ENCODE data around the gene PPP3CA. TPM values are rescaled to one million over a fixed set of nuclear protein-coding genes. Genes with fewer than 3 reads are reported as not detected.
"Not testable (repeated sequence)": the region's sequence is repeated elsewhere in the genome, so short reads cannot be mapped to it uniquely, and the experiment has no call there.

Gene PPP3CA
- total and polyA plus RNA-seq, 7 experiments from 2014 or later: 2.9 to 30.9 (median 16.9) TPM

DNA sequence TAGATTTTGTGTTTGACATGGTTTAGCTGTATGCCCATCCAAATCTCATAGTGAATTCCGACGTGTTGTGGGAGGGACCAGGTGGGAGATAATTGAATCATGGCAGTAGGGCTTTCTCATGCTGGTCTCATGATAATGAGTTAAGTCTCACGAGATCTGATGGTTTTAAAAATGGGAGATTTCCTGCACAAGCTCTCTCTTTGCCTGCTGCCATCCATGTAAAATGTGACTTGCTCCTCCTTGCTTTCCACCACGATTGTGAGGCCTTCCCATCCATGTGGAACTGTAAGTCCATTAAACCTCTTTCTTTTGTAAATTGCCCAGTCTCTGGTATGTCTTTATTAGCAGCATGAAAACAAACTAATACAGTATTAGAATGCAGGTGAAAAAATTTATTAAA is 164.6 kb downstream of the PPP3CA start:
- POLR2A ChIA-PET; CTCF ChIA-PET; H3K36me3 ChIP-seq (ENCODE audit: control insufficient read depth in 2 of 3, insufficient read depth in 3 of 3, low read length in 3 of 3); DNase-seq; H3K27ac ChIP-seq (ENCODE audit: low read depth, low read length); H3K9me3 ChIP-seq (ENCODE audit: control insufficient read depth in 2 of 3, low read length in 3 of 3); H3K4me1 ChIP-seq (ENCODE audit: control insufficient read depth in 2 of 2, insufficient read depth in 2 of 2, low read length in 2 of 2); H3K27me3 Mint-ChIP-seq; intact Hi-C loops (cut with micrococcal nuclease); H3K27me3 ChIP-seq (ENCODE audit: control insufficient read depth in 2 of 2, insufficient read depth in 2 of 2, low read length in 2 of 2); H3K4me3 Mint-ChIP-seq; H3K27ac Mint-ChIP-seq; ATAC-seq; H3K4me3 ChIP-seq (ENCODE audit: low read length): not testable (repeated sequence)
- Mint-ChIP-seq H3K9me3 (peaks cover 0 to 12% (median 0%) of the 10 kb centered on the region in 11 donors), H3K4me1 (peaks cover 0 to 16% (median 10%) of the 10 kb centered on the region in 7 donors), H3K36me3 (peaks cover 6 to 28% (median 18%) of the 10 kb centered on the region in 5 donors)

- no peak overlapping the region for H3K27ac Mint-ChIP-seq
- intact Hi-C loops (cut with micrococcal nuclease): no loop called here
- H3K36me3 Mint-ChIP-seq: peaks cover 6 to 21% (median 16%) of the 10 kb centered on the region in 5 donors
- no peaks in the 10 kb centered on the region for H3K27me3 Mint-ChIP-seq
- H3K27me3 ChIP-seq (ENCODE audit: control insufficient read depth in 2 of 2, insufficient read depth in 2 of 2, low read length in 2 of 2): no peaks in the 10 kb centered on the region
- no peak overlapping the region for H3K27ac ChIP-seq (ENCODE audit: low read depth, low read length)
- H3K36me3 ChIP-seq (ENCODE audit: control insufficient read depth in 2 of 3, insufficient read depth in 3 of 3, low read length in 3 of 3): no peaks in the 10 kb centered on the region
- peaks cover 0 to 11% (median 0%) of the 10 kb centered on the region in 11 donors for H3K9me3 Mint-ChIP-seq
- ATAC-seq (no peak), DNase-seq (no peak)
- H3K4me1 Mint-ChIP-seq: peaks cover 0 to 15% (median 10%) of the 10 kb centered on the region in 7 donors
- peaks cover 0 to 3% of the 10 kb centered on the region in 2 donors for H3K4me1 ChIP-seq (ENCODE audit: control insufficient read depth in 2 of 2, insufficient read depth in 2 of 2, low read length in 2 of 2)
- ChIA-PET CTCF (no interaction called here), POLR2A (no interaction called here)
- no peak overlapping the region for H3K4me3 Mint-ChIP-seq
- no peaks in the 10 kb centered on the region for H3K9me3 ChIP-seq (ENCODE audit: control insufficient read depth in 2 of 3, low read length in 3 of 3)
- no peak overlapping the region for H3K4me3 ChIP-seq (ENCODE audit: low read length)
Measured at GRCh38 chr4:101178731-101179130, 168.6 kb downstream of the PPP3CA start.

DNA sequence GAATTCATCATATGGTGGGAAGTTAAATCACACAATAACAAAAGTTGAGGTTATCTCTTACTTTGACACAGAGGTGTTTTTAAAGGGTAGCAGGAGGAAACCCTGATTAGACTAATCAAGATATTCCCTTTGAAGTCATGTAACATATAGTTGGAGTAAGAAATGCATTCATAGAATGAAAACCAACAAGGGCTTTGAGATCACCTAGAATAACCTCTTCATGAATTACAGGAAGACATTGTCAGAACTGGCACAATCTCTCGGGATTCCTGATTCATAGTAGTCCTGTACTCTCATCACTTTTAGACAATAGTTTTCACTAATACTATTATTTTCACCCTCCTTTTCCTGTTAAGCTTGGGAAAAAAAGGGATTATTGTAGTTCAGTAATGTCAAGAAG is 170.2 kb downstream of the PPP3CA start:
- Mint-ChIP-seq H3K36me3 (peaks cover 0 to 7% (median 2%) of the 10 kb centered on the region in 5 donors), H3K27me3 (no peaks in the 10 kb centered on the region), H3K4me3 (no peak overlapping the region), H3K27ac (no peak overlapping the region), H3K4me1 (peaks cover 4 to 15% (median 10%) of the 10 kb centered on the region in 7 donors), H3K9me3 (peaks cover 0 to 2% (median 0%) of the 10 kb centered on the region in 11 donors)
- no peak overlapping the region for H3K27ac ChIP-seq (ENCODE audit: low read depth, low read length)
- ATAC-seq (no peak), DNase-seq (no peak)
- intact Hi-C loops (cut with micrococcal nuclease): no loop called here
- ChIA-PET CTCF (no interaction called here), POLR2A (no interaction called here)
- peaks cover 0 to 3% of the 10 kb centered on the region in 2 donors for H3K4me1 ChIP-seq (ENCODE audit: control insufficient read depth in 2 of 2, insufficient read depth in 2 of 2, low read length in 2 of 2)
- H3K36me3 ChIP-seq (ENCODE audit: control insufficient read depth in 2 of 3, insufficient read depth in 3 of 3, low read length in 3 of 3): no peaks in the 10 kb centered on the region
- H3K9me3 ChIP-seq (ENCODE audit: control insufficient read depth in 2 of 3, low read length in 3 of 3): no peaks in the 10 kb centered on the region
- H3K27me3 ChIP-seq (ENCODE audit: control insufficient read depth in 2 of 2, insufficient read depth in 2 of 2, low read length in 2 of 2): no peaks in the 10 kb centered on the region
- no peak overlapping the region for H3K4me3 ChIP-seq (ENCODE audit: low read length)

GRCh38 chr4:101175896-101176676 is 171.2 kb downstream of the PPP3CA start:
- Mint-ChIP-seq H3K4me3 (no peak overlapping the region), H3K9me3 (no peaks in the 10 kb centered on the region), H3K27me3 (no peaks in the 10 kb centered on the region), H3K4me1 (peaks cover 4 to 15% (median 10%) of the 10 kb centered on the region in 7 donors), H3K27ac (no peak overlapping the region), H3K36me3 (no peaks in the 10 kb centered on the region)
- Histone ChIP-seq H3K4me3 (ENCODE audit: low read length) (no peak overlapping the region), H3K9me3 (ENCODE audit: control insufficient read depth in 2 of 3, low read length in 3 of 3) (no peaks in the 10 kb centered on the region), H3K4me1 (ENCODE audit: control insufficient read depth in 2 of 2, insufficient read depth in 2 of 2, low read length in 2 of 2) (peaks cover 0 to 3% of the 10 kb centered on the region in 2 donors), H3K36me3 (ENCODE audit: control insufficient read depth in 2 of 3, insufficient read depth in 3 of 3, low read length in 3 of 3) (no peaks in the 10 kb centered on the region), H3K27me3 (ENCODE audit: control insufficient read depth in 2 of 2, insufficient read depth in 2 of 2, low read length in 2 of 2) (no peaks in the 10 kb centered on the region), H3K27ac (ENCODE audit: low read depth, low read length) (no peak overlapping the region)
- ATAC-seq (no peak), DNase-seq (no peak)
- ChIA-PET POLR2A (interaction anchor here (0.6 kb wide), 1 partner anchor 18 kb away, joined by 4 read pairs; no protein-coding TSS in a partner anchor), CTCF (no interaction called here)
- intact Hi-C loops (cut with micrococcal nuclease): no loop called here

DNA sequence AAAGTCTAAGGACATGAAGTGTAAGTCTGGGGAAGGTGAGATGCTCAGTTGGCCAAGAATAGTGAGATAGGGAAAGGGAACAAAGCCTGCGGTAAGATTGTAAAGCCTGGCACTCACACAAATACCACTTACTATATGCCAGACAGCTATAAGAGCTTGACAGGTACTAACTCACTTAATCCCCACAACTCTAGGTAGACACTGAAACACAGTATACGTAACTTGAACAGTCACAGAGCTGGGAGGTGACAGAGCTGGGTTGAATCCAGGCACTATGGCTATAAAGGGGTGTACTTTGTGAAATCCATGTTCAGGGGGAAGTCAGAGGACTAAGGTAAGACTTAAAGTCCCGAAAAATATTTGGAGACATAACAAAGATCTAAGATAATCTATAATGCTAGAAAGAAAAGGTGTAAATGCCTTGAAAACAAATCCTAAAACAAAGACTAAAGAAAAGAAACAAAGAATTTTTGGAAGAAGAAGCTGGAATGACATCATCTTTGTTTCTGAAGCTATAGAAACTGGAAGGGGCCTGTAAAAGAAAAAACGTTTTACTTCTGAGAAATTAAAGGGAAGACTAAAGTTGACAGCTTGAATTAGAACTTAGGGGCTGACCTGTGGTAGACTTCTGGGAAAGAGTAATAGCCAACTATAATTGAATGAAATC is 172.5 kb downstream of the PPP3CA start:
- Mint-ChIP-seq H3K4me3 (no peak overlapping the region), H3K4me1 (peaks cover 4 to 15% (median 10%) of the 10 kb centered on the region in 7 donors), H3K27me3 (no peaks in the 10 kb centered on the region), H3K36me3 (no peaks in the 10 kb centered on the region), H3K27ac (no peak overlapping the region), H3K9me3 (no peaks in the 10 kb centered on the region)
- intact Hi-C loops (cut with micrococcal nuclease): no loop called here
- ChIA-PET POLR2A (no interaction called here), CTCF (interaction anchor here (0.7 kb wide), 1 partner anchor 14 kb away, joined by 4 read pairs; no protein-coding TSS in a partner anchor)
- Histone ChIP-seq H3K27me3 (ENCODE audit: control insufficient read depth in 2 of 2, insufficient read depth in 2 of 2, low read length in 2 of 2) (no peaks in the 10 kb centered on the region), H3K27ac (ENCODE audit: low read depth, low read length) (no peak overlapping the region), H3K4me3 (ENCODE audit: low read length) (no peak overlapping the region), H3K36me3 (ENCODE audit: control insufficient read depth in 2 of 3, insufficient read depth in 3 of 3, low read length in 3 of 3) (no peaks in the 10 kb centered on the region), H3K9me3 (ENCODE audit: control insufficient read depth in 2 of 3, low read length in 3 of 3) (no peaks in the 10 kb centered on the region), H3K4me1 (ENCODE audit: control insufficient read depth in 2 of 2, insufficient read depth in 2 of 2, low read length in 2 of 2) (peaks cover 0 to 3% of the 10 kb centered on the region in 2 donors)
- no peak for DNase-seq
- ATAC-seq: no peak

DNA sequence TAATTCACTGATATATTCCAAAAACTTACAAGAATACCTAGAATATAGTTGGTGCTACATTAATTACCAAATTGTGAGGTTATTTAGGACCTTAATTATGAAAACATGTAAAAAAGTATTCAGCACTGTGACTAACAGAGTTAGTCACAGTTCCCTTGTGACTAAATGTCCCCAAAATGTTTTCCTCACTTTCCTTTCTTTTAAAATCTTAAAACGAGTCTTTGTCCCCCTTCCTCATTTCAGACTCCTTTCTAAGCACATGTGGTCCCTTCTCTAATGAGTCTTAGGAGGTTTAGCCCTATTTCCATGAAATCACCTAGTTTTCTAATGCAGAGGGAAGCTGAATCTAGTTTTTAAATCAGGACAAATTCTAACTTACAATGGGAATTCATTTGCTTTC is 175.0 kb downstream of the PPP3CA start:
- DNase-seq: no peak
- Histone ChIP-seq H3K36me3 (ENCODE audit: control insufficient read depth in 2 of 3, insufficient read depth in 3 of 3, low read length in 3 of 3) (no peaks in the 10 kb centered on the region), H3K9me3 (ENCODE audit: control insufficient read depth in 2 of 3, low read length in 3 of 3) (no peaks in the 10 kb centered on the region), H3K27ac (ENCODE audit: low read depth, low read length) (no peak overlapping the region), H3K4me3 (ENCODE audit: low read length) (no peak overlapping the region), H3K4me1 (ENCODE audit: control insufficient read depth in 2 of 2, insufficient read depth in 2 of 2, low read length in 2 of 2) (peaks cover 0 to 3% of the 10 kb centered on the region in 2 donors), H3K27me3 (ENCODE audit: control insufficient read depth in 2 of 2, insufficient read depth in 2 of 2, low read length in 2 of 2) (no peaks in the 10 kb centered on the region)
- CTCF ChIA-PET: interaction anchor here (0.6 kb wide), 1 partner anchor 103 kb away, joined by 3 read pairs; no protein-coding TSS in a partner anchor
- Mint-ChIP-seq H3K27me3 (no peaks in the 10 kb centered on the region), H3K36me3 (no peaks in the 10 kb centered on the region), H3K27ac (no peak overlapping the region), H3K4me3 (no peak overlapping the region), H3K4me1 (peaks cover 0 to 9% (median 5%) of the 10 kb centered on the region in 7 donors), H3K9me3 (no peaks in the 10 kb centered on the region)
- ATAC-seq: no peak
- POLR2A ChIA-PET: no interaction called here
- intact Hi-C loops (cut with micrococcal nuclease): no loop called here

Measured in naive thymus-derived CD4-positive, alpha-beta T cell (primary cell).